Sigmoid colon (tissue), 4 donors: Measurements from ENCODE around the gene PIK3CD.

Experiments
- CTCF ChIP-seq, 4 experiments: fragments of 450-650 bp in 3 of 4; fragments of 200-600 bp in 1 of 4; IDR thresholded peaks; one replicate each; pipeline ENCODE4 v1.5.1; 2016 to 2019; ENCODE audit warnings: antibody characterized with exemption in 4 of 4, mild to moderate bottlenecking in 3 of 4, moderate library complexity in 2 of 4
- EP300 ChIP-seq, 4 donors: sonication (generic); formaldehyde crosslinking; IDR thresholded peaks; one replicate each; pipeline ENCODE4 v1.6.1; 2017; ENCODE audit warnings: antibody characterized with exemption in 4 of 4
- POLR2A ChIP-seq, 2 donors: fragments of 450-650 bp; IDR thresholded peaks; one replicate each; pipeline ENCODE4 v1.6.1; 2016; ENCODE audit warnings: antibody characterized with exemption in 2 of 2, mild to moderate bottlenecking in 2 of 2, moderate library complexity in 2 of 2
- POLR2AphosphoS5 ChIP-seq, 4 donors: sonication (generic); formaldehyde crosslinking; IDR thresholded peaks; one replicate each; pipeline ENCODE4 v1.6.1; 2017; ENCODE audit warnings: antibody characterized with exemption in 4 of 4

- TF ChIP-seq POLR2A (IDR thresholded peaks at IDR 0.05) (no peak), CTCF (IDR thresholded peaks at IDR 0.05) (no peak), POLR2AphosphoS5 (IDR thresholded peaks at IDR 0.05) (no peak), EP300 (IDR thresholded peaks at IDR 0.05) (no peak)
Observed at GRCh38 chr1:9755441-9755995, 104.0 kb downstream of the PIK3CD start.
